Kidney (tissue), 14 donors: ENCODE data around the gene C10orf90. TPM values are rescaled to one million over a fixed set of nuclear protein-coding genes. Genes with fewer than 3 reads are reported as not detected.

Experiments
- DNase-seq, 5 donors: peaks; one replicate each; pipeline ENCODE4 v3.0.0-alpha.2; 2013 to 2020
- FAIRE-seq: peaks from 2 replicates; lab custom pipeline; 2012; peaks lifted over from hg19 to GRCh38; lab: Jason Lieb, UNC
- H3K27ac ChIP-seq, 2 donors: one replicate each; pipeline ENCODE4 v1.7.0; 2013; ENCODE audit warnings: low read depth in 2 of 2, low read length in 2 of 2, inconsistent platforms in 1 of 2
- H3K27me3 ChIP-seq: one replicate; pipeline ENCODE4 v1.7.1; 2013; ENCODE audit warnings: low read length, inconsistent platforms; ENCODE audit not compliant: control insufficient read depth, insufficient read depth
- H3K36me3 ChIP-seq, 3 donors: one replicate each; pipeline versions ENCODE4 v1.7.0 to v1.7.1; 2013; ENCODE audit warnings: low read length in 3 of 3, control low read depth in 1 of 3, inconsistent platforms in 1 of 3; ENCODE audit not compliant: insufficient read depth in 3 of 3, control insufficient read depth in 2 of 3
- H3K4me1 ChIP-seq, 3 donors: one replicate each; pipeline versions ENCODE4 v1.7.0 to v1.7.1; 2013; ENCODE audit warnings: low read length in 3 of 3, inconsistent platforms in 1 of 3, low read depth in 1 of 3; ENCODE audit not compliant: control insufficient read depth in 2 of 3, insufficient read depth in 2 of 3
- H3K4me3 ChIP-seq, 3 donors: one replicate each; pipeline versions ENCODE4 v1.7.0 to v1.8.1; 2013; ENCODE audit warnings: low read length in 3 of 3, control low read depth in 1 of 3, inconsistent platforms in 1 of 3
- H3K9ac ChIP-seq, 3 donors: one replicate each; pipeline versions ENCODE4 v1.7.0 to v1.7.1; 2013; ENCODE audit warnings: low read length in 3 of 3, control low read depth in 1 of 3, inconsistent platforms in 1 of 3
- H3K9me3 ChIP-seq, 3 donors: one replicate each; pipeline versions ENCODE4 v1.7.0 to v1.7.1; 2013; ENCODE audit warnings: low read length in 3 of 3, control low read depth in 1 of 3, inconsistent platforms in 1 of 3; ENCODE audit not compliant: control insufficient read depth in 2 of 3, insufficient read depth in 1 of 3
- intact Hi-C: fragments of 100-400 bp; cut with DNase I; formaldehyde crosslinking; loops from one replicate; pipeline ENCODE4 v1.11.1; 2022
- polyA plus RNA-seq: library from polyadenylated mRNA; stranded (reverse); fragments of 350-450 nt; fragmentation: Illumina TruSeq; extraction: RNeasy Lipid Tissue Mini Kit (QIAGEN cat#74804); gene quantifications from one replicate; pipeline ENCODE4 v1.2.3, GENCODE V29; 2014; ENCODE audit warnings: low read depth, low replicate concordance; ENCODE audit not compliant: insufficient read depth
- total RNA-seq: library from RNA; stranded (reverse); fragmentation: NEBNext Ultra II Directional; extraction: Animal tissue kit (Norgen Biotek cat#: 25700); gene quantifications from one replicate; pipeline ENCODE4 v1.2.1, GENCODE V29; 2021
- TF ChIP-seq, protein P1 (sequence below): IDR thresholded peaks from 3 replicates; pipeline ENCODE4 v1.5.1; 2012; ENCODE audit warnings: mild to moderate bottlenecking, moderate library complexity, borderline replicate concordance; ENCODE audit not compliant: insufficient read depth; ENCODE audit errors: extremely low read depth
- donor health status: control.
- donor health status: control.
- donor health status: control.
- donor health status: control.
- donor health status: control.
- donor health status: DM: yes; HTN: yes; CAD: no.
- donor health status: Normal renal cell carcinoma (clear cell type).

The C10orf90 gene
- total and polyA plus RNA-seq, 2 donors from 2014 or later, result 0.30 TPM; not detected in 1

GRCh38 chr10:126581648-126582046 lies 88.8 kb downstream of the C10orf90 start:
- intact Hi-C loops, result no loop called here
- Histone ChIP-seq H3K4me3 (no peak overlapping the region), H3K9ac (no peak overlapping the region), H3K9me3 (no peaks in the 10 kb centered on the region), H3K27ac (no peak overlapping the region), H3K4me1 (no peaks in the 10 kb centered on the region), H3K27me3 (no peaks in the 10 kb centered on the region), H3K36me3 (no peaks in the 10 kb centered on the region)
- no peak for FAIRE-seq
- TF ChIP-seq, protein P1, sequence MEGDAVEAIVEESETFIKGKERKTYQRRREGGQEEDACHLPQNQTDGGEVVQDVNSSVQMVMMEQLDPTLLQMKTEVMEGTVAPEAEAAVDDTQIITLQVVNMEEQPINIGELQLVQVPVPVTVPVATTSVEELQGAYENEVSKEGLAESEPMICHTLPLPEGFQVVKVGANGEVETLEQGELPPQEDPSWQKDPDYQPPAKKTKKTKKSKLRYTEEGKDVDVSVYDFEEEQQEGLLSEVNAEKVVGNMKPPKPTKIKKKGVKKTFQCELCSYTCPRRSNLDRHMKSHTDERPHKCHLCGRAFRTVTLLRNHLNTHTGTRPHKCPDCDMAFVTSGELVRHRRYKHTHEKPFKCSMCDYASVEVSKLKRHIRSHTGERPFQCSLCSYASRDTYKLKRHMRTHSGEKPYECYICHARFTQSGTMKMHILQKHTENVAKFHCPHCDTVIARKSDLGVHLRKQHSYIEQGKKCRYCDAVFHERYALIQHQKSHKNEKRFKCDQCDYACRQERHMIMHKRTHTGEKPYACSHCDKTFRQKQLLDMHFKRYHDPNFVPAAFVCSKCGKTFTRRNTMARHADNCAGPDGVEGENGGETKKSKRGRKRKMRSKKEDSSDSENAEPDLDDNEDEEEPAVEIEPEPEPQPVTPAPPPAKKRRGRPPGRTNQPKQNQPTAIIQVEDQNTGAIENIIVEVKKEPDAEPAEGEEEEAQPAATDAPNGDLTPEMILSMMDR, result no peak
- no peak for DNase-seq

GRCh38 chr10:126580873-126581647 lies 89.4 kb downstream of the C10orf90 start:
- TF ChIP-seq, protein P1, result no peak
- H3K9ac ChIP-seq, result no peak overlapping the region
- DNase-seq (no peak), FAIRE-seq (no peak)
- no peak overlapping the region for H3K4me3 ChIP-seq
- H3K9me3 ChIP-seq, result no peaks in the 10 kb centered on the region
- no peak overlapping the region for H3K27ac ChIP-seq
- no peaks in the 10 kb centered on the region for H3K27me3 ChIP-seq
- no peaks in the 10 kb centered on the region for H3K36me3 ChIP-seq
- intact Hi-C loops, result no loop called here
- H3K4me1 ChIP-seq, result no peaks in the 10 kb centered on the region

DNA sequence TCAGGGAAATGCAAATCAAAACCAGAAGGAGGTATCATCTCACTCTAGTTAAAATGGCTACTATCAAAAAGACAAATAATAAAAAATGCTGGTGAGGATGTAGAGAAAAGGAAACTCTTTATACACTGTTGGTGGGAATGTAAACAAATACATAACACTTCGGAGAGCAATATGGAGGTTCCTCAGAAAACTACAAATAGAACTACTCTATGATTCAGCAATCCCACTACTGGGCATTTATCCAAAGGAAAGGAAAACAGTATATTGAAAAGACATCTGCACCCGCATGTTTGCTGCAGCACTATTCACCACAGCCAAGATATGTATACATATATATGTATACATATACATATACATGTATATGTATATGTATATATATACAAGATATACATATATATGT lies 94.2 kb downstream of the C10orf90 start:
- H3K27me3 ChIP-seq, result no peaks in the 10 kb centered on the region
- TF ChIP-seq, protein P1, result no peak
- H3K4me1 ChIP-seq, result no peaks in the 10 kb centered on the region
- FAIRE-seq (no peak), DNase-seq (no peak)
- H3K9ac ChIP-seq, result no peak overlapping the region
- H3K9me3 ChIP-seq, result no peaks in the 10 kb centered on the region
- no peak overlapping the region for H3K27ac ChIP-seq
- intact Hi-C loops, result no loop called here
- no peaks in the 10 kb centered on the region for H3K36me3 ChIP-seq
- H3K4me3 ChIP-seq, result no peak overlapping the region
